Liver (tissue), 9 donors: ENCODE data around the gene GNPTG. TPM values are rescaled to one million over a fixed set of nuclear protein-coding genes. Genes with fewer than 3 reads are reported as not detected.

Source experiments
- DNase-seq: peaks from one replicate; pipeline ENCODE4 v3.0.0-alpha.2; 2017; ENCODE audit warnings: low spot score
- H3K27ac ChIP-seq, 2 donors: one replicate each; pipeline ENCODE4 v1.7.0; 2013; ENCODE audit warnings: inconsistent platforms in 2 of 2, low read length in 2 of 2, control low read depth in 1 of 2, low read depth in 1 of 2, mild to moderate bottlenecking in 1 of 2
- H3K27me3 ChIP-seq, 4 donors: one replicate each; pipeline versions ENCODE4 v1.6.1 to v1.7.0; 2013; ENCODE audit warnings: low read length in 3 of 4, inconsistent platforms in 1 of 4, mild to moderate bottlenecking in 1 of 4, moderate library complexity in 1 of 4; ENCODE audit not compliant: control insufficient read depth in 4 of 4, insufficient read depth in 4 of 4
- H3K36me3 ChIP-seq, 4 donors: one replicate each; pipeline versions ENCODE4 v1.6.1 to v1.7.0; 2013; ENCODE audit warnings: low read length in 3 of 4, mild to moderate bottlenecking in 3 of 4, low read depth in 1 of 4, moderate library complexity in 1 of 4; ENCODE audit not compliant: control insufficient read depth in 4 of 4, insufficient read depth in 3 of 4
- H3K4me1 ChIP-seq, 4 donors: one replicate each; pipeline versions ENCODE4 v1.6.1 to v1.7.0; 2013; ENCODE audit warnings: low read length in 3 of 4, mild to moderate bottlenecking in 3 of 4, moderate library complexity in 1 of 4; ENCODE audit not compliant: control insufficient read depth in 4 of 4, insufficient read depth in 4 of 4
- H3K4me3 ChIP-seq, 3 donors: one replicate each; pipeline versions ENCODE4 v1.6.1 to v1.7.0; 2013; ENCODE audit warnings: low read length in 3 of 3, control low read depth in 1 of 3, low read depth in 1 of 3, mild to moderate bottlenecking in 1 of 3
- H3K9ac ChIP-seq, 2 donors: one replicate each; pipeline ENCODE4 v1.7.0; 2013; ENCODE audit warnings: low read length in 2 of 2, mild to moderate bottlenecking in 2 of 2, moderate library complexity in 2 of 2, control low read depth in 1 of 2, low read depth in 1 of 2
- H3K9me3 ChIP-seq, 4 donors: one replicate each; pipeline versions ENCODE4 v1.6.1 to v1.7.0; 2013; ENCODE audit warnings: low read length in 3 of 4; ENCODE audit not compliant: control insufficient read depth in 4 of 4
- EGR1 ChIP-seq, 2 donors: IDR thresholded peaks; 2 replicates each; pipeline ENCODE4 v1.6.1; 2016 to 2018; ENCODE audit warnings: antibody characterized with exemption in 2 of 2, low read depth in 2 of 2
- FOXA1 ChIP-seq: IDR thresholded peaks from 2 replicates; pipeline ENCODE4 v1.6.1; 2016; ENCODE audit warnings: antibody characterized with exemption
- FOXA2 ChIP-seq: IDR thresholded peaks from 2 replicates; pipeline ENCODE4 v1.6.1; 2016; ENCODE audit warnings: antibody characterized with exemption
- GABPA ChIP-seq, 2 donors: IDR thresholded peaks in 1 of 2; conservative IDR thresholded peaks in 1 of 2; 2 replicates each; pipeline ENCODE4 v1.6.1; 2016; ENCODE audit warnings: antibody characterized with exemption in 2 of 2, mild to moderate bottlenecking in 1 of 2, moderate library complexity in 1 of 2
- HNF4A ChIP-seq, 2 donors: conservative IDR thresholded peaks; 2 replicates each; pipeline ENCODE4 v1.6.1; 2016; ENCODE audit warnings: antibody characterized with exemption in 2 of 2, mild to moderate bottlenecking in 2 of 2
- HNF4G ChIP-seq: IDR thresholded peaks from 2 replicates; pipeline ENCODE4 v1.6.1; 2016; ENCODE audit warnings: antibody characterized with exemption
- JUND ChIP-seq, 2 donors: IDR thresholded peaks; 2 replicates each; pipeline ENCODE4 v1.6.1; 2016; ENCODE audit warnings: antibody characterized with exemption in 2 of 2
- NR2F2 ChIP-seq: IDR thresholded peaks from 2 replicates; pipeline ENCODE4 v1.6.1; 2016; ENCODE audit warnings: antibody characterized with exemption
- RAD21 ChIP-seq, 2 donors: IDR thresholded peaks; 2 replicates each; pipeline ENCODE4 v1.6.1; 2016; ENCODE audit warnings: antibody characterized with exemption in 2 of 2, mild to moderate bottlenecking in 2 of 2
- RXRA ChIP-seq, 2 donors: IDR thresholded peaks; 2 replicates each; pipeline ENCODE4 v1.6.1; 2017 to 2018; ENCODE audit warnings: antibody characterized with exemption in 2 of 2, mild to moderate bottlenecking in 1 of 2
- SP1 ChIP-seq: IDR thresholded peaks from 2 replicates; pipeline ENCODE4 v1.6.1; 2018; ENCODE audit warnings: antibody characterized with exemption, mild to moderate bottlenecking
- TAF1 ChIP-seq: conservative IDR thresholded peaks from 2 replicates; pipeline ENCODE4 v1.6.1; 2016; ENCODE audit warnings: antibody characterized with exemption, mild to moderate bottlenecking
- YY1 ChIP-seq: IDR thresholded peaks from 2 replicates; pipeline ENCODE4 v1.6.1; 2016; ENCODE audit warnings: antibody characterized with exemption, mild to moderate bottlenecking
- WGBS: extraction: QIAGEN DNeasy Blood & Tissue Kit; methylation state at CpG from one replicate; pipeline ENCODE4 v1.1.7; 2013; 5-methylcytosine and 5-hydroxymethylcytosine counted together
- polyA plus RNA-seq, 2 donors: library from polyadenylated mRNA; stranded (reverse) in 1 of 2; unstranded in 1 of 2; fragments of 200-250 nt in 1 of 2; fragments of >200 nt in 1 of 2; fragmentation: Nextera tagmentation in 1 of 2; extraction: Ambion mirVana in 1 of 2; gene quantifications; one replicate each; pipeline versions ENCODE4 v1.2.1 to v1.2.3, GENCODE V29; 2013 to 2015
- total RNA-seq, 2 donors: library from RNA; depleted of rRNA; stranded (reverse); fragments of >200 nt; gene quantifications; one replicate each; pipeline ENCODE4 v1.2.3, GENCODE V29; 2014
- TF ChIP-seq, protein P1 (sequence below): fragments of 150-350 bp; IDR thresholded peaks from 2 replicates; pipeline ENCODE4 v1.5.1; 2017; ENCODE audit warnings: improper control_type of control experiment, low read depth, low read length; ENCODE audit not compliant: missing input control
- TF ChIP-seq, protein P2 (sequence below): IDR thresholded peaks from 2 replicates; pipeline ENCODE4 v1.6.1; 2016; ENCODE audit warnings: antibody characterized with exemption
- TF ChIP-seq, protein P3 (sequence below): IDR thresholded peaks from 2 replicates; pipeline ENCODE4 v1.6.1; 2016; ENCODE audit warnings: antibody characterized with exemption
- TF ChIP-seq, protein P4 (sequence below): IDR thresholded peaks from 2 replicates; pipeline ENCODE4 v1.6.1; 2016; ENCODE audit warnings: antibody characterized with exemption
- TF ChIP-seq, protein P5 (sequence below): IDR thresholded peaks from 2 replicates; pipeline ENCODE4 v1.6.1; 2016; ENCODE audit warnings: antibody characterized with exemption, mild to moderate bottlenecking
- donor health status: healthy.
- donor health status: healthy.
- donor health status: healthy.
- donor health status: healthy.
- donor health status: healthy.

GNPTG gene
- total and polyA plus RNA-seq, 4 donors, result 24.4 to 79.6 (median 41.0) TPM

DNA sequence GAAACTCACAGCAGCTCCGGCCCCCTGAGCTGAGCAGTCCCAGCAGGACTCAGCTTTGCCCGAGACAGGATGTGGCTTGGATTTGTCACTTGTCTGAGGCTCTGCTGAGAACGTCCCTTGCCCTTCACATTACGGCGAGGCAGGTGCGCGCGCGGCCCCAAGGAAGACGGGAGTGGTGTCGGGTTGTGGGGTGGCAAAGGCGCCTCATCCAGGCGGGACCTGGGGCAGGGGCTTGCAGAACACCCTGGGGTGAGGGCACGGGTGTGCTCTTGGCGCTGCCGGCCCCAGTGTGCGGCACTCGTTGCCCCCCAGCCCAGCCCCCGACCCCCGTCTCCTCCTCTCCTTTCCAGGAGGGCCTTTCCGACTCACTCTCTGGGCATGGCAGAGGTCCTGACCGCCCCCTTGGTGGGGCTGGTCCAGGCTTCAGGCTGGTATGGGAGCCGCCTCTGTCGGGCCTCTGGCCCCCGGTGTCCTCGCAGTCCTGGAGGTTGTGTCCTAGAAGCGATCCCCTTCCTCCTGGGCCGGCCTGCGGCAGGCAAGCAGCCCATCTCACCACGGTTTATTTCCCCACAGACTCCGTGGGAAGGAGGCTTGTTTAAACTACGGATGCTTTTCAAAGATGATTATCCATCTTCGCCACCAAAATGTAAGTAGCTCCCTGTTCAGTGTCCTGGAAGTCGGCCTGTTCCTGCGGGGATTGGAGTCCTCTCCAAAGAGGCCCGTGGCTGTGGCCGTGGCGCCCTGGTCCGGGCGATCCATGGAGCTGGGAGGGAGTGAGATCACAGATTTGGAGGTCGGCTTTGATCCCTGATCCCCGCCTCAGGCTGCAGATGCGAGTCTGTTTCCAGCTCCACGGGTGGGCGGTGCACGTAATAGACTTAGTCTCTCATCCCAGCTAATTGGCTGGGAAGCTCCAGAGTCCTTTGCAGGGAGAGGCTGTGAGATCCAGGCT is 36.4 kb upstream of the GNPTG start (continued):
- TF ChIP-seq, protein P1, sequence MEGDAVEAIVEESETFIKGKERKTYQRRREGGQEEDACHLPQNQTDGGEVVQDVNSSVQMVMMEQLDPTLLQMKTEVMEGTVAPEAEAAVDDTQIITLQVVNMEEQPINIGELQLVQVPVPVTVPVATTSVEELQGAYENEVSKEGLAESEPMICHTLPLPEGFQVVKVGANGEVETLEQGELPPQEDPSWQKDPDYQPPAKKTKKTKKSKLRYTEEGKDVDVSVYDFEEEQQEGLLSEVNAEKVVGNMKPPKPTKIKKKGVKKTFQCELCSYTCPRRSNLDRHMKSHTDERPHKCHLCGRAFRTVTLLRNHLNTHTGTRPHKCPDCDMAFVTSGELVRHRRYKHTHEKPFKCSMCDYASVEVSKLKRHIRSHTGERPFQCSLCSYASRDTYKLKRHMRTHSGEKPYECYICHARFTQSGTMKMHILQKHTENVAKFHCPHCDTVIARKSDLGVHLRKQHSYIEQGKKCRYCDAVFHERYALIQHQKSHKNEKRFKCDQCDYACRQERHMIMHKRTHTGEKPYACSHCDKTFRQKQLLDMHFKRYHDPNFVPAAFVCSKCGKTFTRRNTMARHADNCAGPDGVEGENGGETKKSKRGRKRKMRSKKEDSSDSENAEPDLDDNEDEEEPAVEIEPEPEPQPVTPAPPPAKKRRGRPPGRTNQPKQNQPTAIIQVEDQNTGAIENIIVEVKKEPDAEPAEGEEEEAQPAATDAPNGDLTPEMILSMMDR, result no peak
- TF ChIP-seq RXRA (IDR thresholded peaks at IDR 0.05) (no peak), FOXA1 (no peak)

DNA sequence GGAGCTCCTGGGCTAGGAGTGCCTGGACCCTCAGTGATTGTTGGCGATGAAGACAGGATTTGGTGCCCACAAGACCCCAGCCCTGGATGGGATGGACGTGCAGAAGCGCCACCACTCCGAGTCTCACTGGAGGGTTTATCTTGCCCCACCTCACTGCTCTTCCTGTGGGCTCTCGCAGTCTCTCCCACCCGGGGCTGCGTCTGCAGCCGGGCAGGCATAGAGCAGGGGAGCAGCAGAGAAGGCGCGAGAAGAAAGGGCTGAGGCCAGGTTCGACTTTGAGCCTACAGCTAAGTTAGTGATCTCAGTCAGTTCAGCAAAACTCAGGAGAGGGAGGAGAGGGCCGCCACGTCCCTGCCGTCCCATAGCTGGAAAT is 35.7 kb upstream of the GNPTG start:
- Histone ChIP-seq H3K4me3 (no peak overlapping the region), H3K9ac (no peak overlapping the region), H3K27me3 (no peaks in the 10 kb centered on the region), H3K9me3 (no peaks in the 10 kb centered on the region), H3K4me1 (peaks cover 9 to 30% (median 25%) of the 10 kb centered on the region in 4 donors), H3K36me3 (peaks cover 38 to 67% (median 45%) of the 10 kb centered on the region in 4 donors), H3K27ac (no peak overlapping the region)
- TF ChIP-seq HNF4G (no peak), EGR1 (IDR thresholded peaks at IDR 0.05; ENCODE audit: low read depth in 2 of 2) (no peak), HNF4A (conservative IDR thresholded peaks at IDR 0.05) (no peak), SP1 (no peak), YY1 (no peak), NR2F2 (no peak), RAD21 (IDR thresholded peaks at IDR 0.05) (no peak), JUND (IDR thresholded peaks at IDR 0.05) (no peak), GABPA (IDR thresholded peaks at IDR 0.05 in 1 of 2, conservative IDR thresholded peaks at IDR 0.05 in 1 of 2) (no peak), FOXA2 (no peak), RXRA (IDR thresholded peaks at IDR 0.05) (no peak), FOXA1 (no peak), TAF1 (no peak)
- TF ChIP-seq, protein P2, sequence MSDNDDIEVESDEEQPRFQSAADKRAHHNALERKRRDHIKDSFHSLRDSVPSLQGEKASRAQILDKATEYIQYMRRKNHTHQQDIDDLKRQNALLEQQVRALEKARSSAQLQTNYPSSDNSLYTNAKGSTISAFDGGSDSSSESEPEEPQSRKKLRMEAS, result no peak
- TF ChIP-seq, protein P3, sequence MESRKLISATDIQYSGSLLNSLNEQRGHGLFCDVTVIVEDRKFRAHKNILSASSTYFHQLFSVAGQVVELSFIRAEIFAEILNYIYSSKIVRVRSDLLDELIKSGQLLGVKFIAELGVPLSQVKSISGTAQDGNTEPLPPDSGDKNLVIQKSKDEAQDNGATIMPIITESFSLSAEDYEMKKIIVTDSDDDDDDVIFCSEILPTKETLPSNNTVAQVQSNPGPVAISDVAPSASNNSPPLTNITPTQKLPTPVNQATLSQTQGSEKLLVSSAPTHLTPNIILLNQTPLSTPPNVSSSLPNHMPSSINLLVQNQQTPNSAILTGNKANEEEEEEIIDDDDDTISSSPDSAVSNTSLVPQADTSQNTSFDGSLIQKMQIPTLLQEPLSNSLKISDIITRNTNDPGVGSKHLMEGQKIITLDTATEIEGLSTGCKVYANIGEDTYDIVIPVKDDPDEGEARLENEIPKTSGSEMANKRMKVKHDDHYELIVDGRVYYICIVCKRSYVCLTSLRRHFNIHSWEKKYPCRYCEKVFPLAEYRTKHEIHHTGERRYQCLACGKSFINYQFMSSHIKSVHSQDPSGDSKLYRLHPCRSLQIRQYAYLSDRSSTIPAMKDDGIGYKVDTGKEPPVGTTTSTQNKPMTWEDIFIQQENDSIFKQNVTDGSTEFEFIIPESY, result no peak
- TF ChIP-seq, protein P4, sequence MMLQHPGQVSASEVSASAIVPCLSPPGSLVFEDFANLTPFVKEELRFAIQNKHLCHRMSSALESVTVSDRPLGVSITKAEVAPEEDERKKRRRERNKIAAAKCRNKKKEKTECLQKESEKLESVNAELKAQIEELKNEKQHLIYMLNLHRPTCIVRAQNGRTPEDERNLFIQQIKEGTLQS, result no peak
- TF ChIP-seq, protein P1, result no peak
- TF ChIP-seq, protein P5, sequence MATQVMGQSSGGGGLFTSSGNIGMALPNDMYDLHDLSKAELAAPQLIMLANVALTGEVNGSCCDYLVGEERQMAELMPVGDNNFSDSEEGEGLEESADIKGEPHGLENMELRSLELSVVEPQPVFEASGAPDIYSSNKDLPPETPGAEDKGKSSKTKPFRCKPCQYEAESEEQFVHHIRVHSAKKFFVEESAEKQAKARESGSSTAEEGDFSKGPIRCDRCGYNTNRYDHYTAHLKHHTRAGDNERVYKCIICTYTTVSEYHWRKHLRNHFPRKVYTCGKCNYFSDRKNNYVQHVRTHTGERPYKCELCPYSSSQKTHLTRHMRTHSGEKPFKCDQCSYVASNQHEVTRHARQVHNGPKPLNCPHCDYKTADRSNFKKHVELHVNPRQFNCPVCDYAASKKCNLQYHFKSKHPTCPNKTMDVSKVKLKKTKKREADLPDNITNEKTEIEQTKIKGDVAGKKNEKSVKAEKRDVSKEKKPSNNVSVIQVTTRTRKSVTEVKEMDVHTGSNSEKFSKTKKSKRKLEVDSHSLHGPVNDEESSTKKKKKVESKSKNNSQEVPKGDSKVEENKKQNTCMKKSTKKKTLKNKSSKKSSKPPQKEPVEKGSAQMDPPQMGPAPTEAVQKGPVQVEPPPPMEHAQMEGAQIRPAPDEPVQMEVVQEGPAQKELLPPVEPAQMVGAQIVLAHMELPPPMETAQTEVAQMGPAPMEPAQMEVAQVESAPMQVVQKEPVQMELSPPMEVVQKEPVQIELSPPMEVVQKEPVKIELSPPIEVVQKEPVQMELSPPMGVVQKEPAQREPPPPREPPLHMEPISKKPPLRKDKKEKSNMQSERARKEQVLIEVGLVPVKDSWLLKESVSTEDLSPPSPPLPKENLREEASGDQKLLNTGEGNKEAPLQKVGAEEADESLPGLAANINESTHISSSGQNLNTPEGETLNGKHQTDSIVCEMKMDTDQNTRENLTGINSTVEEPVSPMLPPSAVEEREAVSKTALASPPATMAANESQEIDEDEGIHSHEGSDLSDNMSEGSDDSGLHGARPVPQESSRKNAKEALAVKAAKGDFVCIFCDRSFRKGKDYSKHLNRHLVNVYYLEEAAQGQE, result no peak
- WGBS, result 89% methylated on average over 14 of the region's 14 CpGs
- DNase-seq, result no peak
